HEK293 (cell line): ENCODE measurements around the gene MCF2L.

ENCODE experiments used
- CTCF ChIA-PET: fragments of 350-600 bp; formaldehyde crosslinking; extraction: SDS; loops from one replicate; lab custom pipeline; 2021; ENCODE audit warnings: antibody characterized with exemption; lab: Yijun Ruan, JAX
- POLR2A ChIA-PET: fragments of 300-600 bp; formaldehyde crosslinking; extraction: SDS; loops from one replicate; lab custom pipeline; 2020; ENCODE audit warnings: antibody characterized with exemption, inconsistent platforms; lab: Yijun Ruan, JAX
- H3K27ac ChIP-seq: fragments of 200-500 bp; sonication (Bioruptor generic); 2 replicates; pipeline ENCODE4 v1.5.1; 2014; ENCODE audit warnings: low read depth, low read length, control low read depth, inconsistent platforms; ENCODE audit errors: extremely low read depth
- H3K36me3 ChIP-seq, 2 experiments: fragments of 200-500 bp in 1 of 2; sonication (Bioruptor generic) in 1 of 2; 1 replicate in 1 of 2; 2 replicates in 1 of 2; pipeline ENCODE4 v1.5.1; 2014 to 2017; ENCODE audit warnings: inconsistent platforms in 2 of 2, low read length in 2 of 2; ENCODE audit not compliant: control insufficient read depth in 2 of 2, insufficient read depth in 1 of 2
- H3K4me1 ChIP-seq: fragments of 200-500 bp; sonication (Bioruptor generic); 2 replicates; pipeline ENCODE4 v1.5.1; 2014; ENCODE audit warnings: mild to moderate bottlenecking, low read length, inconsistent platforms; ENCODE audit not compliant: control insufficient read depth, insufficient read depth
- H3K4me3 ChIP-seq: 2 replicates; pipeline ENCODE4 v1.5.1; 2011; ENCODE audit warnings: low read depth, mild to moderate bottlenecking, control low read depth, low read length, moderate library complexity
- H3K9me3 ChIP-seq: fragments of 200-500 bp; sonication (Bioruptor generic); 2 replicates; pipeline ENCODE4 v1.5.1; 2014; ENCODE audit warnings: low read depth, low read length, inconsistent platforms; ENCODE audit not compliant: control insufficient read depth, insufficient read depth
- KLF16 ChIP-seq: fragments of 450-650 bp; formaldehyde crosslinking; IDR thresholded peaks from 2 replicates; pipeline ENCODE4 v1.5.1; 2017; ENCODE audit warnings: missing biosample characterization, missing genetic modification characterization
- MEIS1 ChIP-seq: sonication (generic); formaldehyde crosslinking; IDR thresholded peaks from 2 replicates; pipeline ENCODE4 v1.8.1; 2022; ENCODE audit warnings: missing genetic modification reagents, mild to moderate bottlenecking, borderline replicate concordance
- PBX3 ChIP-seq: sonication (generic); formaldehyde crosslinking; IDR thresholded peaks from 2 replicates; pipeline ENCODE4 v1.8.1; 2022; ENCODE audit warnings: mild to moderate bottlenecking, moderate library complexity, missing genetic modification reagents
- RBAK ChIP-seq: fragments of 450-650 bp; formaldehyde crosslinking; IDR thresholded peaks from 2 replicates; pipeline ENCODE4 v1.5.1; 2016; ENCODE audit warnings: missing biosample characterization, missing genetic modification characterization
- TCF7L2 ChIP-seq: IDR thresholded peaks from 2 replicates; pipeline ENCODE4 v1.6.1; 2011; ENCODE audit warnings: low read depth, mild to moderate bottlenecking, inconsistent platforms, low read length, moderate library complexity, borderline replicate concordance
- YY2 ChIP-seq: fragments of 450-650 bp; formaldehyde crosslinking; IDR thresholded peaks from 2 replicates; pipeline ENCODE4 v1.5.1; 2016; ENCODE audit warnings: missing biosample characterization, missing genetic modification characterization
- ZBTB17 ChIP-seq: fragments of 450-650 bp; formaldehyde crosslinking; IDR thresholded peaks from 2 replicates; pipeline ENCODE4 v1.5.1; 2016; ENCODE audit warnings: missing biosample characterization, missing genetic modification characterization
- ZBTB20 ChIP-seq: fragments of 450-650 bp; formaldehyde crosslinking; IDR thresholded peaks from 2 replicates; pipeline ENCODE4 v1.5.1; 2016; ENCODE audit warnings: missing biosample characterization, missing genetic modification characterization
- ZBTB21 ChIP-seq: fragments of 450-650 bp; formaldehyde crosslinking; IDR thresholded peaks from 2 replicates; pipeline ENCODE4 v1.5.1; 2017; ENCODE audit warnings: missing biosample characterization, missing genetic modification characterization
- ZNF112 ChIP-seq: fragments of 450-650 bp; formaldehyde crosslinking; IDR thresholded peaks from 2 replicates; pipeline ENCODE4 v1.5.0; 2017; ENCODE audit warnings: missing biosample characterization, missing genetic modification characterization
- ZNF114 ChIP-seq: fragments of 450-650 bp; formaldehyde crosslinking; IDR thresholded peaks from 2 replicates; pipeline ENCODE4 v1.5.0; 2017; ENCODE audit warnings: missing biosample characterization, missing genetic modification characterization
- ZNF311 ChIP-seq: fragments of 450-650 bp; formaldehyde crosslinking; IDR thresholded peaks from 2 replicates; pipeline ENCODE4 v1.5.1; 2017; ENCODE audit warnings: missing biosample characterization, missing genetic modification characterization, borderline replicate concordance
- ZNF391 ChIP-seq: fragments of 450-650 bp; formaldehyde crosslinking; IDR thresholded peaks from 2 replicates; pipeline ENCODE4 v1.5.1; 2016; ENCODE audit warnings: low read depth, missing biosample characterization, missing genetic modification characterization, borderline replicate concordance
- ZNF473 ChIP-seq: fragments of 450-650 bp; formaldehyde crosslinking; IDR thresholded peaks from 2 replicates; pipeline ENCODE4 v1.5.1; 2017; ENCODE audit warnings: missing biosample characterization, missing genetic modification characterization
- ZNF529 ChIP-seq: fragments of 450-650 bp; formaldehyde crosslinking; IDR thresholded peaks from 2 replicates; pipeline ENCODE4 v1.5.1; 2017; ENCODE audit warnings: missing genetic modification characterization, missing biosample characterization; ENCODE audit not compliant: insufficient replicate concordance
- ZNF544 ChIP-seq: fragments of 450-650 bp; formaldehyde crosslinking; IDR thresholded peaks from 2 replicates; pipeline ENCODE4 v1.5.0; 2017; ENCODE audit warnings: missing biosample characterization, missing genetic modification characterization
- ZNF558 ChIP-seq: fragments of 450-650 bp; formaldehyde crosslinking; IDR thresholded peaks from 2 replicates; pipeline ENCODE4 v1.5.1; 2016; ENCODE audit warnings: missing biosample characterization, missing genetic modification characterization
- ZNF560 ChIP-seq: fragments of 450-650 bp; formaldehyde crosslinking; IDR thresholded peaks from 2 replicates; pipeline ENCODE4 v1.5.1; 2017; ENCODE audit warnings: missing biosample characterization, missing genetic modification characterization, borderline replicate concordance
- ZNF571 ChIP-seq: fragments of 450-650 bp; formaldehyde crosslinking; IDR thresholded peaks from 2 replicates; pipeline ENCODE4 v1.5.0; 2017; ENCODE audit warnings: missing biosample characterization, missing genetic modification characterization
- ZNF600 ChIP-seq: fragments of 450-650 bp; formaldehyde crosslinking; IDR thresholded peaks from 2 replicates; pipeline ENCODE4 v1.5.1; 2016; ENCODE audit warnings: missing biosample characterization, missing genetic modification characterization
- ZNF670 ChIP-seq: fragments of 450-650 bp; formaldehyde crosslinking; IDR thresholded peaks from 2 replicates; pipeline ENCODE4 v1.5.1; 2016; ENCODE audit warnings: missing biosample characterization, missing genetic modification characterization, low read depth
- ZNF747 ChIP-seq: fragments of 450-650 bp; formaldehyde crosslinking; IDR thresholded peaks from 2 replicates; pipeline ENCODE4 v1.5.1; 2016; ENCODE audit warnings: missing biosample characterization, missing genetic modification characterization
- ZNF792 ChIP-seq: fragments of 450-650 bp; formaldehyde crosslinking; IDR thresholded peaks from 2 replicates; pipeline ENCODE4 v1.5.1; 2016; ENCODE audit warnings: missing biosample characterization, missing genetic modification characterization
- TF ChIP-seq, protein P1 (sequence below): fragments of 450-650 bp; formaldehyde crosslinking; IDR thresholded peaks from 2 replicates; pipeline ENCODE4 v1.5.1; 2016; ENCODE audit warnings: missing biosample characterization, missing genetic modification characterization
- TF ChIP-seq, protein P2 (sequence below): fragments of 450-650 bp; formaldehyde crosslinking; IDR thresholded peaks from 2 replicates; pipeline ENCODE4 v1.5.1; 2016; ENCODE audit warnings: missing biosample characterization, missing genetic modification characterization

Gene MCF2L

GRCh38 chr13:113014752-113015745, 46.0 kb downstream of the MCF2L start:
- TF ChIP-seq ZNF112 (tag by site-specific recombination) (no peak), KLF16 (tag by site-specific recombination) (no peak), MEIS1 (CRISPR knock-in tag) (no peak), ZNF600 (tag by site-specific recombination) (no peak), ZNF792 (no peak), YY2 (tag by site-specific recombination) (no peak)
- Histone ChIP-seq H3K9me3 (no peaks in the 10 kb centered on the region), H3K4me3 (no peak overlapping the region), H3K36me3 (no peaks in the 10 kb centered on the region), H3K4me1 (no peaks in the 10 kb centered on the region), H3K27ac (no peak overlapping the region)
- POLR2A ChIA-PET, result no interaction called here
- CTCF ChIA-PET, result interaction anchor here (0.7 to 0.8 kb wide), 2 partner anchors 15 to 42 kb away, joined by 3 read pairs; no protein-coding TSS in a partner anchor

GRCh38 chr13:113015826-113016525, 47.0 kb downstream of the MCF2L start:
- no peak overlapping the region for H3K4me3 ChIP-seq
- ChIA-PET POLR2A (no interaction called here), CTCF (interaction anchor here (0.7 kb wide), 1 partner anchor 43 kb away, joined by 3 read pairs; no protein-coding TSS in a partner anchor)
- no peaks in the 10 kb centered on the region for H3K36me3 ChIP-seq
- no peak overlapping the region for H3K27ac ChIP-seq
- H3K9me3 ChIP-seq, result no peaks in the 10 kb centered on the region
- TF ChIP-seq ZNF747 (tag by site-specific recombination) (no peak), ZNF560 (tag by site-specific recombination) (no peak), ZNF558 (no peak), ZNF473 (tag by site-specific recombination) (no peak), ZNF571 (tag by site-specific recombination) (no peak), ZBTB21 (tag by site-specific recombination) (no peak), PBX3 (CRISPR knock-in tag) (no peak), ZNF670 (tag by site-specific recombination) (no peak), RBAK (tag by site-specific recombination) (no peak), ZBTB17 (tag by site-specific recombination) (no peak), ZNF114 (tag by site-specific recombination) (no peak), ZNF529 (tag by site-specific recombination) (no peak), ZBTB20 (tag by site-specific recombination) (no peak), ZNF391 (tag by site-specific recombination) (no peak), ZNF311 (no peak), ZNF544 (tag by site-specific recombination) (no peak), TCF7L2 (no peak)
- TF ChIP-seq, protein P1, sequence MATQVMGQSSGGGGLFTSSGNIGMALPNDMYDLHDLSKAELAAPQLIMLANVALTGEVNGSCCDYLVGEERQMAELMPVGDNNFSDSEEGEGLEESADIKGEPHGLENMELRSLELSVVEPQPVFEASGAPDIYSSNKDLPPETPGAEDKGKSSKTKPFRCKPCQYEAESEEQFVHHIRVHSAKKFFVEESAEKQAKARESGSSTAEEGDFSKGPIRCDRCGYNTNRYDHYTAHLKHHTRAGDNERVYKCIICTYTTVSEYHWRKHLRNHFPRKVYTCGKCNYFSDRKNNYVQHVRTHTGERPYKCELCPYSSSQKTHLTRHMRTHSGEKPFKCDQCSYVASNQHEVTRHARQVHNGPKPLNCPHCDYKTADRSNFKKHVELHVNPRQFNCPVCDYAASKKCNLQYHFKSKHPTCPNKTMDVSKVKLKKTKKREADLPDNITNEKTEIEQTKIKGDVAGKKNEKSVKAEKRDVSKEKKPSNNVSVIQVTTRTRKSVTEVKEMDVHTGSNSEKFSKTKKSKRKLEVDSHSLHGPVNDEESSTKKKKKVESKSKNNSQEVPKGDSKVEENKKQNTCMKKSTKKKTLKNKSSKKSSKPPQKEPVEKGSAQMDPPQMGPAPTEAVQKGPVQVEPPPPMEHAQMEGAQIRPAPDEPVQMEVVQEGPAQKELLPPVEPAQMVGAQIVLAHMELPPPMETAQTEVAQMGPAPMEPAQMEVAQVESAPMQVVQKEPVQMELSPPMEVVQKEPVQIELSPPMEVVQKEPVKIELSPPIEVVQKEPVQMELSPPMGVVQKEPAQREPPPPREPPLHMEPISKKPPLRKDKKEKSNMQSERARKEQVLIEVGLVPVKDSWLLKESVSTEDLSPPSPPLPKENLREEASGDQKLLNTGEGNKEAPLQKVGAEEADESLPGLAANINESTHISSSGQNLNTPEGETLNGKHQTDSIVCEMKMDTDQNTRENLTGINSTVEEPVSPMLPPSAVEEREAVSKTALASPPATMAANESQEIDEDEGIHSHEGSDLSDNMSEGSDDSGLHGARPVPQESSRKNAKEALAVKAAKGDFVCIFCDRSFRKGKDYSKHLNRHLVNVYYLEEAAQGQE, result no peak
- TF ChIP-seq, protein P2, sequence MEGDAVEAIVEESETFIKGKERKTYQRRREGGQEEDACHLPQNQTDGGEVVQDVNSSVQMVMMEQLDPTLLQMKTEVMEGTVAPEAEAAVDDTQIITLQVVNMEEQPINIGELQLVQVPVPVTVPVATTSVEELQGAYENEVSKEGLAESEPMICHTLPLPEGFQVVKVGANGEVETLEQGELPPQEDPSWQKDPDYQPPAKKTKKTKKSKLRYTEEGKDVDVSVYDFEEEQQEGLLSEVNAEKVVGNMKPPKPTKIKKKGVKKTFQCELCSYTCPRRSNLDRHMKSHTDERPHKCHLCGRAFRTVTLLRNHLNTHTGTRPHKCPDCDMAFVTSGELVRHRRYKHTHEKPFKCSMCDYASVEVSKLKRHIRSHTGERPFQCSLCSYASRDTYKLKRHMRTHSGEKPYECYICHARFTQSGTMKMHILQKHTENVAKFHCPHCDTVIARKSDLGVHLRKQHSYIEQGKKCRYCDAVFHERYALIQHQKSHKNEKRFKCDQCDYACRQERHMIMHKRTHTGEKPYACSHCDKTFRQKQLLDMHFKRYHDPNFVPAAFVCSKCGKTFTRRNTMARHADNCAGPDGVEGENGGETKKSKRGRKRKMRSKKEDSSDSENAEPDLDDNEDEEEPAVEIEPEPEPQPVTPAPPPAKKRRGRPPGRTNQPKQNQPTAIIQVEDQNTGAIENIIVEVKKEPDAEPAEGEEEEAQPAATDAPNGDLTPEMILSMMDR, result no peak
- no peaks in the 10 kb centered on the region for H3K4me1 ChIP-seq
